Measurements from ENCODE around the gene MRPL43.

MRPL43 gene

DNA sequence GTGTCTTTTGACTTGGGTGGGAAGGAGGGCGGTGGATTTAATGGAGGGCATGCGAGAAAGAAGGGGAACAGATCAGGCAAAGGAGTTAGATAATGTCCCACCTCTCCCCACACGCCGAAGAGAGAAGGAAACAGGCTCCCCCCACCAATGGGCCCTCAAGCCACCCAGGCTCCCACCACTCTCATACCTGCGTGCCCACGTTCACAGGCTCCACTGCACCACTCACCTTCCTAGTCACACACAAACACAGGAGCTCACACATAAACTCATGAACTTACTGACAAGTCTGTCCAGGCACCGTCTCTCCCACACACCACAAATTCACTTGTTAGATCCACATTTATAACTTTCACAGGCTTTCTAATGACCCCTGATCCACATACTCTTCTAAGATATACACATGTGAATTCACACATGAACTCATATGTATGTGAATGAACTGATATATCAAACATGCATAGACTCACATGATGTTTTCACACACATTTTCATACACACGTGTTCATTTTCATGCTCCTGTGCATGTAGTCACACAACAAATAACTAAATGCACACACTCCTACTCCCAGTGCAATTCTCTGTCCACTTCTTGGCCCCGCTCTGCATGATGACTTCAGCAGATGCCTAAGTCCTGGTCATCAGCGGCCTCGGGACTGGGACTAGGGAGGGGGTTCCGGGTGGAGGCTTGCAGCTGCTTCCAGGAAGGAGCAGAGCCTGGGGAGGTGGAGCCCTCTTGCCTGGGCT lies 13.8 kb upstream of the MRPL43 start:
- no peak for DNase-seq

DNA sequence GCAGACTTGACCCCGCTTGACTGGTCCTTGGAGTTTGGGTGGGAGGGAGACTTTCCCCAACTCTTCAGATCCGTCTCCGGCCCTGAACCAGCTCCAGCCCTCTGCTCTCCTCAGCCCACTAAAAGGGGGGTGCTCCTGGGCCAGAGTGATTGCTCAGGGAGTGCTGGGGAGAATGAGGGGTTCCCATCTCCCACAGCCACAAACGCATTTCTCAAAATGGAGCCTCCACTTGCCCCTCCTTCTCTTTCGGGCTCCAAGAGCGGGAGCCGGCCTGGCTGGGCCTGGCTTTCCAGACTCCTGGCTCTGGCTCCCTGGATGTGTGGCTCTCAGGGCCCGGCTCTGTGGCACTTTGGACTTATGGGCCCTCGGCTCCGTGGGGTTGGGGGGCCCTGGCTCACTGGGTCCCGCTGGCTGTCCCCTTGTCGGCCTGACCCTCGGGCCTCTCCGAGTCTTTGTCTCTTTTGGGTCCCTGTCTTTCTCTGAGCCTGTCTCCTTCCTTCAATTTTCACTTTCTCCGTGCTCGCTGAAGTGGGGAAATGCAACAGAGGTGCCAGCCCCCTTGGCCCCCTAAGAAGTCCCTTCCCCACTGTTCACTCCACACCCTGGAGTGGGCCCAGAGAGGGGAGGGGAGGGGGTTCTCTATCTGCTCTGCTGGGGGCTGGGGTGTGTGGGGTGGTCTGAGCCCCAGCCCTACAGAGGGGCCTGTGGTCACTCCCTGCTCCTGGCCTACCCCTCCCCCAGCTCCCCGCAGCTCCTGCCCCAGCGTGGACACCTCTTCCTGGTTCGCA lies 13.0 kb upstream of the MRPL43 start:
- no peak for DNase-seq

DNA sequence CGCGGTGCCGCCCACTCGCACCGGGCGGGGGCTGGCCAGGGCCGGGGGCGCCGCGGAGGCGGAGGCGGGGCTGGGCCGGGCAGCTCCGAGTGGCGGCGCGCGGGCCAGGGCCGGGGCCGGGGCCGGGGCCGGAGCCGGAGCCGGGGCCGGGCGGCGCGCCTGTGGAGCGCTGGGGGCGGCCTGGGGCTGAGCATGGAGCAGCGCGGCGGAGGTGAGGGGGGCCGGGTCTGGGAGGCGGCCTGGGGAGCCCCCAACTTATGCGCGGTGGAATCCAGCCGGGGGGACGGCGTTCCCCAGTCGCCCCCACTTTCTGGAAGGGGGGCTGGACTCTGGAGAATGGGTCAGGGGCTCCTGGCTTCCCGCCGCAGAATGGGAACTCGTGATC lies 12.4 kb upstream of the MRPL43 start, which contains the start of gene LZTS2:
LZTS2 (plus strand) TSS at position 67 of the 385 bp plus-strand sequence. CDS start 2,731 bp downstream, outside the sequence.
- no peak for DNase-seq

DNA sequence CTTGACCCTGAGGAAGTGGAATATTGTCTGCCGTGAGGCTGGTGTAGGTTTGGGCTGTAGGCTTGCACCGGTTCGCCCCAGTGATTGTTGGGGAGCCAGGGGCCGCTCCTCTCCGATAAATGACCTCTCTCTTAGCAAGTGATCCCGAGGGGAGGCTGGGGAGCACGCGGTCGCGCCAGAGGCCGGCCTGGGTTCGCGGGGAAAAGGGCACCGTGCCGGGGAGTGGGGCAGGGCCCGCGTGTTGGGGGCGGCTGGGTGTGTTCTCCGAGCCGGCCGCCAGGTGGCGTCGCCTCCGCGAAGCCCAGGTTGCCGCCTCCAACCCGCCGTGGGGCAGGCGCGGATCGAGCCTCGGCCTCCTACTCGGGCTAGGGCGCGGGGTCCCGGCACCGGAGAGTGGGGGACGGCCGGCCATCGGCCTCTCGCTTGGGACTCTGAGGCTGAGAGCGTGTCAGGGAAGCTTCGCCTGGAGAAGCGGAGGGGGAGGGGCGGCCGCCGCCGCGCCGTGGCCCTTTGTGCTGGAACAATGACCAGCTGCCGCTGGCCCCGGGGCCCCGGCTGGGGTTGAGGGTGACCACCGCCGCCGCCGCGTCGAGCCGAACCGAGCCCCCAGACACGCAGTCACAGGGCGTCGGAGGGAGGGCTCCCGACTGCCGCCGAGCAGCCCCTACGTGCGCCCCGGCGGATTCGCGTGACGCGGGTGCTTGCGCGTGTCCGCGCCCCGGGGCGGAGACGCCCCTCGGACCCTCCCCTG lies 11.9 kb upstream of the MRPL43 start:
- peak; percentile 31 for DNase-seq

DNA sequence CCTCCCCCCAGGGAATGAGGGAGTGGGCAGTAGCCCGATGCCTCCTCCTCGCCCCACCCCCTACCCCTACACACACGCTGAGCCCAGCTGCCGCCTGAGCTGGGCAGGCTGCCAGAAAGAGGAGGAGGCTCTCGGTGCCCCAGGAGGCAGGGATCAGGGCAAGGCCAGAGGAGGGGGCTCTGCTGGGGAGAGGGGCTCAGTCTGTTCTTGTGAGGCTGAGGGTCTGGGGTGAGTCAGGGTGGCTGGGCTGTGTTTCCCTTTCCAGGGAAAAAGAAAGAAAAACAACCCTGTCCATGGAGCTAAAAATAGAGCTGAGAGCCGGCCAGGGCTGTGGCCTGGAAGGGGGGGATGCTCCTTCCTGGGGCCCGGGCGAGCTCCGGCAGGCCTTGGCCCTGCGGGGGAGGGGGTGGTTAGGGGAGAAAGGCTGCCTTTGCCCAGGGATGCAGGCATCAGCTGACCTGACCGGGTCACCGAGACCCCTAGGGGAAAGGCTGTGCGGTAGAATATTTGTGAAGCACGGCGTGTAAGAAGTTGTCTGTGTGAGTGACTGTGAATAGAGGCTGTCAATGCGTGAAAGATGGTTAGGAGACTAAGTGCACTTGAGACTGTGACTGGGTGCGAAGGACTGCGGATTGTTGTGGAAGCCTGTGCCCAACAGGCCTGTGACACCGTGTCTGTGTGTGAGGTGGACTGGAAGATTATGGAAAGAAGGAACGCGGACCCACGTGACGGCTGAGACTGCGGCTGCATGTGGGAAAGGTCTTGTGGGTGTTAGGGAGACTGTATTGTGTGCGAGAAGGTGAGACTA lies 11.1 kb upstream of the MRPL43 start:
- DNase-seq: peak; percentile 72

DNA sequence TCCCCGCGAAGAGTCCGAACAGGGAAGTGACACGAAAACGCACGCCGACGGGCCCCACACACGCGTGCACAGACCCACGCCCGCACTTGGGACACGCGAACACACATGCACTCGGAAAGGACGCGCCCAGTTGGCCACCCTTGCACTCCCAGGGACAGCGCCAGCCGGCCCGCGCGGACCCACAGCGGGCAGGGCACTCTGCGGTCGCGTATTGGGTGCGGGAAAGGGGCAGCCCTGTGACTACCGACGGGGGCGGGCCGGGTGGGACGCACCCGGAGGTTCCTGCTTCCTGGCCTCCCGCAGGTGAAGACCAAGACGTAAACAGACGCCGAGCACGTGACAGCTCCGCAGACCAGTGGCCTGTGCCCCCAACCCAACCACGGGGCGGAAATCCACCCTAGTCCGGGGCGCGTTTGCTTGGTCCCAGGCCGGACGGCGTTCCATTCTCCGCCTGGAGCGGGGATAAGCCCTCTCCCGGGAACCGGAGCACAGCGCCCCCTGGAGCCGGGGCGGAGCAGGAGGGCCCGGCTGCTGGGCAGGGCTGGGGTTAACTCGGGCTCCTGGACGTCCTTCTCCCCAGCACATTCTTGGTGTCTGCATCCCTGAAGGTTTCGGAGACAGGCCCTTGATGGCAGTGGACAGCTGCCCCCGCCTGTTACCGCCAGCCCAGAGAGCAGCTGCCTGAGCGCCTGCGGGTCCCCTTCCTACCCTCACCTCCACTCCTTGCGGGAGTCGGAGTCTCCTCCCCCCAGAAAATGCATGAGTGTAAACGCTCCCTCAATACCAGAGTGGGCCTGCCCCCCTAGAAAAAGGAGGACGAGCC lies 10.3 kb upstream of the MRPL43 start:
- peak; percentile 30 for DNase-seq

DNA sequence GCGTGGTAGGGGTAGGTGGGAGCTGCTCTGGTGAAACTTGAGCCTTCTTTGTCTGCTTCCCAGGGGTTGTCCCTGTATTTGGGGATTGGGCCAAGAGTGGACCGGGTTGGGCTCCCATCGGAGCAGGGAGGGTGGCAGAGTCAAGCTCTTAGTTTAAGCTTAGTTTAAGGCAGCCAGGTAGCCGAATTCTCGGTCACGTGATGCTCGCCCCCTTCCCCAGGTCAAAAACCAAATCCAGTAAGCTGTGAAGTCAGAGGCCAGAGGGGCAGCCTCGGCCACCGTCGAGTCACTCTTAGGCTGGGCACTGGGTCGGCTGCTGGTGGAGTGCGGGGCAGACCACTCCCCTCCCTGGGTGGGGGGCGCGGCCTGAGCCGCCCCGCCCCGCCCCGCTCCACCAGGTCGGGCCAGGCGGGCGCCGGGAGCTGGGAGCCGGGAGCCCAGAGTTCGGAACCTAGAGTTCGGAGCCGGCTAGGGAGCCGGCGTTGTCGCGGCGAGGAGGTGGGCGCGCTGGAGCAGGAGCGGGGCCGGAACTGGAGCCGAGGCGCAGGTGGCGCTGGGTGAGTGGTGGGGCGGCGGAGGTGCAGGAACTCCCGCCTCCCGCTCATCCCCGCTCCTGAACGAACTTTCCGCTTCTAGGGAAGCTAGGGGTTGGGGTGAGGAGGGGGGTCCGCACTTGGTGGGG lies 9.5 kb upstream of the MRPL43 start:
- no peak for DNase-seq

DNA sequence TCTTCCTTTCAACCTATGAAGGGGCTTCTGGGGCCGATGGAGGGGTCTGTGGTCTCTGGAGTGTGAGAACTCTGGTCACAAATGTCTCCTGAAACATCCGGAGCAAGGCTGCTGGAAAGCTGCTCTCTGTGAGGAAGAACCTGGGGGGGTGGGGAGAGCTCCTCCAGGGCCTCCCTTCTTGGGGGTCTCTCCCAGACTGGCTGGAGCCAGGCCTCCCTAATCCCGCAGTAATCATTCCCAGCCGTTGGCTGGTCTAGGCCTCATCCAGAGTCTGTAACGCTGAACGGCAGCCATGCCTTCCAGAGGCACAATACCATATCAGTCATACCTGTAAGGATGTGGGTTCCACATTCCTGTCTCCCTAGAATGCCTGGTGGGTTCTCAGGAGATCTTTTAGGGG lies 7.9 kb upstream of the MRPL43 start:
- no peak for DNase-seq

DNA sequence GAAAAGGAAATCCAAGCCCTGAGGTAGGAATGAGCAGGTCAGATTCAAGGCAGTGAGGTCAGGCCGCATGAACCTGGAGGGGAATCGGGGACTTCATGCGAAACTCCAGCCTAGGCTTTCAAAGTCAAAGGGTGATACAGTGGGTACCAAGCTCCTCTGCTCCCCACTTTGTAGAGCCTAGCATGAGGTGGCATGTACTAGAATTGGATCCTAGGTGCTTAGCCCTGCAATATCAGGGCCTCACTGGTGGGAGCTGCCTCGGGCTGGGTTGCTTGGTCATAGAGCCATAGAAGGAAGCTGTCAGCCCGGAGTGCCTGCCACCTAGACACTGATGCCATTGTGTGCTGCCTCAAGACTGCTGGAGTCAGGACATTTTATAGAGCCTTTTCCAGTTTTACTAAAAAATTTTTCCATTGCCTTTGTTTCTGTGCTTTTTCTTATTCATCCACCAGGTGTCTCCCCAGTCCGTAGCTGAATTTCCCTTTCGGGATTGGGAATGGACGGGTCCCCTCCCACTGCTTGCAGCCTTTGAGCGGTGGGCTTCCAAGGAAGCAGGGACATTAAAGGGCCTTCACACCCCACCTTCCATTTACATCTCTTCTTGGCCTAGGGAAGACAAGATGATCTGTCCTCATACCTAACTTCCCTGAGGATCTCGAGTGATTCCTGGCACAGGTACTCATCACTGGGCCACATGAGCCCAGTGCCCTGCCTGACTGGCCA lies 6.8 kb upstream of the MRPL43 start:
- no peak for DNase-seq

DNA sequence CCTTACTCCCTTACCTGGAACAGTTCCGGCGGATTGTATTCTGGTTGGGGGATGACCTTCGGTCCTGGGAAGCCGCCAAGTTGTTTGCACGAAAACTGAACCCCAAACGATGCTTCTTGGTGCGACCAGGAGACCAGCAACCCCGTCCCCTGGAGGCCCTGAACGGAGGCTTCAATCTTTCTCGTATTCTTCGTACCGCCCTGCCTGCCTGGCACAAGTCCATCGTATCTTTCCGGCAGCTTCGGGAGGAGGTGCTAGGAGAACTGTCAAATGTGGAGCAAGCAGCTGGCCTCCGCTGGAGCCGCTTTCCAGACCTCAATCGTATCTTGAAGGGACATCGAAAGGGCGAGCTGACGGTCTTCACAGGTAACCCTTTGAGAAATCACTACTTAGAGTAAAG lies 1.8 kb upstream of the MRPL43 start:
- DNase-seq: no peak

DNA sequence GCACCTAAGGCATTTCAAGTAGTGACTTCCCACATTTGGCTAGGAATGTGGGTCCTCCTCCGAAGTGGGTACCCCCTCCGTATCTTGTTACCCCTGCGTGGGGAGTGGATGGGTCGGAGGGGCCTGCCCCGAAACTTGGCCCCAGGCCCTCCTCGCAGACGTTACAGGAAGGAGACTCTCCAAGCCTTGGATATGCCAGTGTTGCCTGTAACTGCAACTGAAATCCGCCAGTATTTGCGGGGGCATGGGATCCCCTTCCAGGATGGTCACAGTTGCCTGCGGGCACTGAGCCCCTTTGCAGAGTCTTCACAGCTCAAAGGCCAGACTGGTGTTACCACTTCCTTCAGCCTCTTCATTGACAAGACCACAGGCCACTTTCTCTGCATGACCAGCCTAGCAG lies 869 bp upstream of the MRPL43 start:
- DNase-seq: no peak

DNA sequence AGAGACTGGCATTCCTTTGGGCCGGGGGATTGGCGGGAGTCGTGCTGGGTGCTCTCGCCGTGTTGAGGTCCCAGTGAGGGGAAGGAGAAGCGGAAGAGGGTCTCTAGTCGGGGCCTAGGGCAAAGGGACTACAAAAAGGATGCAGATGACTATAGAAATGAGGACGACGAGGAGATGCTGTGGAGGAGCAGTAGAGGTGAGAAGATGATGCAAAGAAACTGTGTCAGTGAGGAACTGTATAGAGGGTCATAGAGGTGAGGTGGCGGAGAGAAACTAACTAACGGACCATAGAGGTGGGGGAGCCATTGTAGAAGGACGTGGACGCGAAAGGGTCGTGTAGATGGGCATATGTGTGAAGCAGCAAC lies 370 bp upstream of the MRPL43 start:
- DNase-seq: no peak

DNA sequence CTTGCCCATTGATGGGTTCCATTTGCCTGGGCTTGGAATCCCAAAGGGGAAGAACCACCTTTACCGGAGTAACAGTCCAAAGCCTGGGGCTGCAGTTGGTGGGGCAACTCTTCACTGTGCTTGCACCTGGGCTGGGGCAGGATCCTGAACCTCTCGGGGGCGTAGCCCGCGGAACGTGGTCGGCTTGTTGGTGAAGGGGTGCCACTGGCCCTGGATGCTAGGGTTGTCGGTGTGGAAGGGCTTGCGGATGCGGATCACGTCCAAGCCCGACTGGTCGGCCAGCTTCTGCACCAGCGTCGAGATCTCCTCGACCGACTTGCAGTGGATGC lies 710 bp downstream of the MRPL43 start:
- DNase-seq: no peak

DNA sequence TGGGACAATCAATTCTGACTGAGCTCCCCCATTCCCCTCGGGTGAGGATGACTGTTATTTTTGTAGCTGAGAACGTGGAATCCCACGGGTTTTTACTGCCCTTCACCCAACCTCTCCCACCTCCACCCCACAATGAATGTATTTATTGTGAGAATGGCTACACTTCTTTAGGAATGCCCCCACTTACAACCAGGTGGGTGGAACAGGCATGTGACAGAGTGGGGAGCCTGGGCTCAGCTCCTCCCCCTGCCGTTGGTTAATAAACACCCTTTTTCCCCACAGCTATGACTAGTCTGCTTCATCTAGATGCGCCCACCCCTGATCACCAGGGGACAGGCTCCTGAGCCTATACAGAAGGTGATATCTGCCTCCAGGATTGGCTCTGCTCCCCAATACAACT lies 2.0 kb downstream of the MRPL43 start:
- no peak for DNase-seq

DNA sequence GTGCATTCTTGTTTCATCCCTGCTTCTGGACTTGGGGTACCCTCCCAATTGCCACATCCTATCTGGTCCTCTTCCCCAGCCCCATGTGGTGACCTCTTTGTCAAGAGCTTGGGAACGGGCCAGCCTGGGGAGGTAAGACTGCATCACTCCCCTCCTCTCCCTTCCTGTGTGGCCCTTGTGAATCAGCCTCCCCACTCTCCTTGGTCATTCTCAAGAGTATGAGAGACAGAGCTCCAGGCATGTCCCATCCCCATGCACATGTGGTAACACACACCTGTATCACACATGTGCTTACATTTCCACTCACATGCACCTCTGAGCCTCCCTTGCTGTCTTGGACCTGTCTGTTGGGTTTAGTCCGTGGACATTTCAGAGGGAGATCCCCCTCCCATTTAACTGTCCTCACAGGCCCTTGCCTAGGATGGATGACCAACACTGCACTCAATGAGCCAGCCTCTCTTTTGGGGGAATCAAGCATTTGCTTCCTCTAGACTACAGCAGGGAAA lies 2.6 kb downstream of the MRPL43 start:
- no peak for DNase-seq

DNA sequence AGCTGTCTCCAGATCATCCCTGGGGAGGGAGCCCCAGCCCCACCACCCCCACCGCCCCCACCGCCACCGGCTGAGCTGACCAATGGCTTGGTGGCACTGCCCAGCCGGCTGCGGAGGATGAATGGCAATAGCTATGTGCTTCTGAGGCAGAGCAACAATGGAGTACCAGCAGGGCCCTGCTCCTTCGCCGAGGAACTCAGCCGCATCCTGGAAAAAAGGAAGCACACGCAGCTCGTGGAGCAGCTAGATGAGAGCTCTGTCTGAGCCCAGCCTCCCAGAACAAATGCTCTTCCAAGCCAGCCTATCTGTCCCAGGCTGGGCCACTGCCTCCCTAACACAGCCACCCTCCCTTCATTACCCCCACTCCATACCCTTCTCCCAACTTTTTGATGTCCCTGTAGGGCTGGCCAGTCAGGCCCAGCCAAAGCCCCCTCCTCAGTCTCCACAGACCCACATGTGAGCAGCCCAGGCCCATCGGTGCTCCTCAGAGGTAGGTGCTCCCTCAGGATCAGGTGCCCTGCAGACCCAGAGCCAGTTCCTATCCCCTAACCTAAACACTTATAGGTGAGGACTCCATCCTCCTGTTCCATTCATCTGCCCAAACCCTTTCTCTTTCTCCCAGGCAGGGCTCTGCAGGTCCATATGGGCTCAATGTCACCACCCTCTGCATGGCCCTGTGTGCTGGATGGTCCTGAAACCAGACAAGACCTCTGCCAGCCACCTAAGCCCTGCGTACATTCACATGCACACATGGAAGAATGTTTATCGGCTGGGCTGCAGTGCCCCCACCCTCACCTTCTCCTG lies 3.2 kb downstream of the MRPL43 start:
- no peak for DNase-seq

DNA sequence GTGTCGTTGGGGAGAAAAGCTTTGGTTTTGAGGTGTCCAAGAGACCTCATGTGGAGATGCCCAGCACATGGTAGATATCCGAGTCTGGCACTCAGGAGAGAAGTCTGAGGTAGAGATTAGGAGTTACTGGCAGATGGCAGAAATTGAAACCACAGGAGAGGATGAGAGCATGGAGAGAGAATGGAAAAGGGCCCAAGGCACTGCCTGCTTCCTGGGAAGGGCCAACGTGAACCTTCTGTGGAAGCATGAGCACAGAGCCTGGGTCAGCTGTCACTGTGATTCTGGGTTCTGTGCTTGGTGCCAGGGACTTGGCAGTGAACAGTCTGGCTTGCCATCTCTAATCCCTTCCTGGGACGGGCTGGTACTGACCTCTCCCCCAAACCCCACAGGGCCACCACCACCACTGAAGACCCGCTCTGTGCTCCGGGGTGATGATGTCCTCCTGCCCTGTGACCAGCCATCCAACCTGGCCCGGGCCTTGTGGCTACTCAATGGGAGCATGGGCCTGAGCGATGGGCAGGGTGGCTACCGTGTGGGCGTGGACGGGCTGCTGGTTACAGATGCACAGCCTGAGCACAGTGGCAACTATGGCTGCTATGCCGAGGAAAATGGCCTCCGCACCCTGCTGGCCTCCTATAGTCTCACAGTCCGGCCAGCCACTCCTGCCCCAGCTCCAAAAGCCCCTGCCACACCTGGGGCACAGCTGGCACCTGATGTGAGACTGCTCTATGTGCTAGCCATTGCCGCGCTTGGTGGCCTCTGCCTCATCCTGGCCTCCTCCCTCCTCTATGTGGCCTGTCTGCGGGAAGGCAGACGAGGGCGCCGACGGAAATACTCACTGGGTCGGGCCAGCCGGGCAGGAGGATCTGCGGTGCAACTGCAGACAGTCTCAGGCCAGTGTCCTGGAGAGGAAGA lies 4.1 kb downstream of the MRPL43 start:
- no peak for DNase-seq

DNA sequence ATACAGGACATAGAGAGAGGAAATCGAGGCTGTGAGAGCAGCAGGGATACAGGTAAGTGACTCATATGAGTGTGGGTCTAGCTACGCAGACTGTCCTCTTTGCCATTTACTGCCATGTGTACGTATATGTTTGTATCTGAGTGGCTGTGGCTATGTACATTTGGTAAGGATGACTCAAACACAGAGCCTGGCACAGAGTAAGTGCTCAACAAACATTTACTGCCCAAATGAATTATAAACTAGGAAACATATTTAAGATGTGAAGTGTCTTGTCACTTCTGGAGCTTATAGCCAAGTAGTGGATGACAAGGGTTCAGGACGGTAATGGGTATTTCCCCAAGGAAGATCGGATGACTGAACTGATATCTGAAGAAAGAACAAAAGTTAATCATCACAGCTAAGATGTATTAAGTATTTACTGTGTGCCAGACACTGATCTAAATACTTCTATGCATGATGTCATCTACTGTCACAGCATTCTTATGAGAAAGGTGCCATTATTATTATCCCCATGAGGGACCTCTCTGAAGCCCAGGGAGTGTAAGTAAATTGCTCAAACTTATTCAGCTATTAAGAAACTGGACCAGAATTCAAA lies 6.0 kb downstream of the MRPL43 start:
- no peak for DNase-seq
